Uterus (tissue), 4 donors: ENCODE measurements around the gene NT5DC2. TPM values are rescaled to one million over a fixed set of nuclear protein-coding genes. Genes with fewer than 3 reads are reported as not detected.

Source experiments
- DNase-seq, 2 donors: peaks; one replicate each; pipeline ENCODE4 v3.0.0-alpha.2; 2019 to 2020
- H3K27ac ChIP-seq, 2 donors: fragments of 200-600 bp; sonication (generic); 1 replicate in 1 of 2; 2 replicates in 1 of 2; pipeline ENCODE4 v1.5.1; 2016 to 2018
- H3K27me3 ChIP-seq, 2 donors: fragments of 200-600 bp; sonication (generic); one replicate each; pipeline ENCODE4 v1.5.1; 2018 to 2019; ENCODE audit warnings: control low read depth in 1 of 2
- H3K36me3 ChIP-seq, 2 donors: fragments of 200-600 bp; sonication (generic); one replicate each; pipeline ENCODE4 v1.5.1; 2019; ENCODE audit warnings: control low read depth in 1 of 2
- H3K4me1 ChIP-seq, 2 donors: fragments of 200-600 bp; sonication (generic); one replicate each; pipeline ENCODE4 v1.5.1; 2018 to 2019; ENCODE audit warnings: control low read depth in 1 of 2
- H3K4me3 ChIP-seq, 2 donors: fragments of 200-600 bp; sonication (generic); 1 replicate in 1 of 2; 2 replicates in 1 of 2; pipeline ENCODE4 v1.5.1; 2018 to 2019; ENCODE audit warnings: mild to moderate bottlenecking in 1 of 2
- H3K9me3 ChIP-seq, 2 donors: fragments of 200-600 bp; sonication (generic); one replicate each; pipeline ENCODE4 v1.5.1; 2019; ENCODE audit warnings: control low read depth in 1 of 2
- POLR2A ChIP-seq, 2 donors: fragments of 450-650 bp; IDR thresholded peaks; one replicate each; pipeline ENCODE4 v1.6.1; 2016; ENCODE audit warnings: antibody characterized with exemption in 2 of 2, mild to moderate bottlenecking in 1 of 2, moderate library complexity in 1 of 2
- intact Hi-C: fragments of 100-400 bp; cut with DNase I; formaldehyde crosslinking; loops from one replicate; pipeline ENCODE4 v1.15.1; 2023; ENCODE audit warnings: low total_unique reads
- total RNA-seq, 4 donors: library from RNA; depleted of rRNA in 3 of 4; stranded (reverse); fragments of >200 nt in 3 of 4; gene quantifications; one replicate each; pipeline versions ENCODE4 v1.1.0 to v1.2.4, GENCODE V29; 2014 to 2023
- TF ChIP-seq, protein P1 (sequence below), 4 experiments: fragments of 200-600 bp in 2 of 4; fragments of 450-650 bp in 2 of 4; sonication (generic) in 2 of 4; IDR thresholded peaks; one replicate each; pipeline ENCODE4 v1.5.1; 2016 to 2019; ENCODE audit warnings: antibody characterized with exemption in 4 of 4, mild to moderate bottlenecking in 2 of 4, moderate library complexity in 1 of 4
- donor health status: DM: yes; HTN: yes; CAD: no.

NT5DC2 gene
- total RNA-seq, 4 donors from 2014 or later, result 9.2 to 67.6 (median 29.3) TPM

- intact Hi-C loops, result no loop called here
These were observed 14.1 kb downstream of the NT5DC2 start for GRCh38 chr3:52519445-52520140.

GRCh38 chr3:52518723-52519444 is 14.8 kb downstream of the NT5DC2 start:
- TF ChIP-seq POLR2A (IDR thresholded peaks at IDR 0.05), result no peak
- TF ChIP-seq, protein P1, sequence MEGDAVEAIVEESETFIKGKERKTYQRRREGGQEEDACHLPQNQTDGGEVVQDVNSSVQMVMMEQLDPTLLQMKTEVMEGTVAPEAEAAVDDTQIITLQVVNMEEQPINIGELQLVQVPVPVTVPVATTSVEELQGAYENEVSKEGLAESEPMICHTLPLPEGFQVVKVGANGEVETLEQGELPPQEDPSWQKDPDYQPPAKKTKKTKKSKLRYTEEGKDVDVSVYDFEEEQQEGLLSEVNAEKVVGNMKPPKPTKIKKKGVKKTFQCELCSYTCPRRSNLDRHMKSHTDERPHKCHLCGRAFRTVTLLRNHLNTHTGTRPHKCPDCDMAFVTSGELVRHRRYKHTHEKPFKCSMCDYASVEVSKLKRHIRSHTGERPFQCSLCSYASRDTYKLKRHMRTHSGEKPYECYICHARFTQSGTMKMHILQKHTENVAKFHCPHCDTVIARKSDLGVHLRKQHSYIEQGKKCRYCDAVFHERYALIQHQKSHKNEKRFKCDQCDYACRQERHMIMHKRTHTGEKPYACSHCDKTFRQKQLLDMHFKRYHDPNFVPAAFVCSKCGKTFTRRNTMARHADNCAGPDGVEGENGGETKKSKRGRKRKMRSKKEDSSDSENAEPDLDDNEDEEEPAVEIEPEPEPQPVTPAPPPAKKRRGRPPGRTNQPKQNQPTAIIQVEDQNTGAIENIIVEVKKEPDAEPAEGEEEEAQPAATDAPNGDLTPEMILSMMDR (IDR thresholded peaks at IDR 0.05), result no peak
- Histone ChIP-seq H3K27ac (no peak overlapping the region), H3K36me3 (no peaks in the 10 kb centered on the region), H3K4me1 (no peaks in the 10 kb centered on the region), H3K9me3 (no peaks in the 10 kb centered on the region), H3K27me3 (no peaks in the 10 kb centered on the region), H3K4me3 (peak overlapping the region in 1 of 2 donors; percentile 27)
- intact Hi-C loops, result no loop called here
- DNase-seq, result peak; percentile 42 to 47

More at GRCh38 chr3:52519445-52520140, 14.1 kb downstream of the NT5DC2 start:
- H3K4me1 ChIP-seq, result no peaks in the 10 kb centered on the region
- DNase-seq, result no peak
- no peaks in the 10 kb centered on the region for H3K36me3 ChIP-seq
- H3K27me3 ChIP-seq, result no peaks in the 10 kb centered on the region
- H3K27ac ChIP-seq, result no peak overlapping the region
- no peak overlapping the region for H3K4me3 ChIP-seq
- TF ChIP-seq, protein P1 (IDR thresholded peaks at IDR 0.05), result no peak
- no peak for TF ChIP-seq POLR2A (IDR thresholded peaks at IDR 0.05)
- no peaks in the 10 kb centered on the region for H3K9me3 ChIP-seq

GRCh38 chr3:52517796-52518722 is 15.6 kb downstream of the NT5DC2 start:
- TF ChIP-seq POLR2A (IDR thresholded peaks at IDR 0.05), result no peak
- TF ChIP-seq, protein P1 (IDR thresholded peaks at IDR 0.05), result no peak
- Histone ChIP-seq H3K27me3 (no peaks in the 10 kb centered on the region), H3K4me1 (no peaks in the 10 kb centered on the region), H3K36me3 (no peaks in the 10 kb centered on the region), H3K4me3 (peak overlapping the region in 1 of 2 donors; percentile 27), H3K27ac (no peak overlapping the region), H3K9me3 (no peaks in the 10 kb centered on the region)
- DNase-seq, result no peak
- intact Hi-C loops, result no loop called here

DNA sequence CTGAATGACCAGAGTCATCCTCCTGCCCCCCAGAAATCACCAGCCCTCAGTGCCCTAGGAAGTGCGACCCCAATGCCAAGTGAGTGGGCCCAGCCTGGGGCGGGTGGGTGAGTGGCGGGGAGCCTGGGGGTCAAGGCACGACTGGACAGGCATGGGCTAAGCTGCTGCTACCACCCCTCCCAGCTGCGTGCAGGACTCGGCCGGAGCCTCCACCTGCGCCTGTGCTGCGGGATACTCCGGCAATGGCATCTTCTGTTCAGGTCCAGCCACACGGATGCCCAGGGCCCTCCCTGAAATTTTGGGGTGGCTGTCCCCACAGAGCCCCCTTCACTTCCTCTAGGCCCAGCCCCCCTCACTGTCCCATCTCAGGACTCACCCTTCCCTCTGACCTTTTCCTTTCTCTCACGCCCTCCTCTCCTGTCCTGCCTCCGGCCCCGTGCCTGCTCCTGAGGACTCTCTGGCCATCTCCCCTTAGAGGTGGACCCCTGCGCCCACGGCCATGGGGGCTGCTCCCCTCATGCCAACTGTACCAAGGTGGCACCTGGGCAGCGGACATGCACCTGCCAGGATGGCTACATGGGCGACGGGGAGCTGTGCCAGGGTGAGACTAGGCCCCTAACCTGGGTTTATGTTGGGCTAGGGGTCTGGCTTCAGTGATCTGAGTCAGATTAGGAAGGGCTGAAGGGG is 17.0 kb downstream of the NT5DC2 start:
- DNase-seq, result no peak
- H3K9me3 ChIP-seq, result no peaks in the 10 kb centered on the region
- no peak overlapping the region for H3K27ac ChIP-seq
- H3K4me1 ChIP-seq, result no peaks in the 10 kb centered on the region
- H3K27me3 ChIP-seq, result no peaks in the 10 kb centered on the region
- TF ChIP-seq POLR2A (IDR thresholded peaks at IDR 0.05), result no peak
- TF ChIP-seq, protein P1 (IDR thresholded peaks at IDR 0.05), result no peak
- H3K4me3 ChIP-seq, result no peak overlapping the region
- no peaks in the 10 kb centered on the region for H3K36me3 ChIP-seq
- intact Hi-C loops, result no loop called here
